GM23338 (cell line): ENCODE data around the gene THY1. TPM values are rescaled to one million over a fixed set of nuclear protein-coding genes. Genes with fewer than 3 reads are reported as not detected.

Source experiments
- ATAC-seq: fragments of 200-7000 bp; cut with Tn5 transposase; 3 replicates; pipeline ENCODE4 v1.9.1; 2020
- DNase-seq: peaks from one replicate; pipeline ENCODE4 v3.0.0-alpha.2; 2015; ENCODE audit warnings: low spot score
- H2AFZ ChIP-seq: fragments of 200-600 bp; sonication (generic); 2 replicates; pipeline ENCODE4 v1.8.0; 2016; ENCODE audit warnings: antibody characterized with exemption, mild to moderate bottlenecking, moderate library complexity
- H3F3A ChIP-seq: fragments of 200-600 bp; sonication (generic); replicated peaks from 2 replicates; pipeline ENCODE4 v1.8.0; 2017; ENCODE audit warnings: antibody characterized with exemption, mixed run types, low read depth
- H3K27ac ChIP-seq: fragments of 200-600 bp; sonication (generic); 2 replicates; pipeline ENCODE4 v1.6.1; 2016; ENCODE audit warnings: low read depth
- H3K27me3 ChIP-seq: fragments of 200-600 bp; sonication (generic); 2 replicates; pipeline ENCODE4 v1.8.0; 2016; ENCODE audit warnings: mild to moderate bottlenecking, mixed run types, moderate library complexity; ENCODE audit not compliant: insufficient read depth
- H3K36me3 ChIP-seq: fragments of 200-600 bp; sonication (generic); 2 replicates; pipeline ENCODE4 v1.8.0; 2016; ENCODE audit warnings: mild to moderate bottlenecking; ENCODE audit not compliant: insufficient read depth
- H3K4me1 ChIP-seq: fragments of 200-600 bp; sonication (generic); 2 replicates; pipeline ENCODE4 v1.8.0; 2016; ENCODE audit warnings: mild to moderate bottlenecking, moderate library complexity; ENCODE audit not compliant: insufficient read depth
- H3K4me2 ChIP-seq: fragments of 200-600 bp; sonication (generic); 2 replicates; pipeline ENCODE4 v1.7.1; 2017; ENCODE audit warnings: mixed run types
- H3K4me3 ChIP-seq: fragments of 200-600 bp; sonication (generic); 2 replicates; pipeline ENCODE4 v1.6.1; 2016; ENCODE audit warnings: mixed run types
- H3K79me2 ChIP-seq: fragments of 200-600 bp; sonication (generic); replicated peaks from 2 replicates; pipeline ENCODE4 v1.8.0; 2017; ENCODE audit warnings: mild to moderate bottlenecking; ENCODE audit not compliant: insufficient read depth
- H3K9me2 ChIP-seq: fragments of 200-600 bp; sonication (generic); 2 replicates; pipeline ENCODE4 v1.8.0; 2017; ENCODE audit not compliant: insufficient read depth
- H4K20me1 ChIP-seq: fragments of 200-600 bp; sonication (generic); replicated peaks from 2 replicates; pipeline ENCODE4 v1.8.0; 2017; ENCODE audit warnings: mild to moderate bottlenecking; ENCODE audit not compliant: insufficient read depth
- H3K27ac Mint-ChIP-seq: 2 replicates; pipeline ENCODE4 v1.8.0; 2020; ENCODE audit warnings: inconsistent platforms, mild to moderate bottlenecking, moderate library complexity, mixed read lengths
- H3K27me3 Mint-ChIP-seq: 3 replicates; pipeline ENCODE4 v1.8.0; 2022; ENCODE audit warnings: low read depth, mild to moderate bottlenecking, moderate library complexity, mixed read lengths, inconsistent platforms; ENCODE audit not compliant: insufficient read depth, poor library complexity
- H3K36me3 Mint-ChIP-seq: 3 replicates; pipeline ENCODE4 v1.8.0; 2021; ENCODE audit warnings: low read depth, mild to moderate bottlenecking, inconsistent platforms, moderate library complexity, mixed read lengths
- H3K4me1 Mint-ChIP-seq: 3 replicates; pipeline ENCODE4 v1.8.0; 2020; ENCODE audit warnings: mild to moderate bottlenecking, inconsistent platforms, mixed read lengths
- H3K4me3 Mint-ChIP-seq: 3 replicates; pipeline ENCODE4 v1.8.0; 2021; ENCODE audit warnings: moderate library complexity, mild to moderate bottlenecking, inconsistent platforms, mixed read lengths
- H3K9me3 Mint-ChIP-seq: 3 replicates; pipeline ENCODE4 v1.8.0; 2020; ENCODE audit warnings: moderate library complexity, mild to moderate bottlenecking, inconsistent platforms, mixed read lengths
- CREB1 ChIP-seq: fragments of 250-450 bp; sonication (Bioruptor Pico); IDR thresholded peaks from 2 replicates; pipeline ENCODE4 v1.5.0; 2020; ENCODE audit warnings: low read depth, mild to moderate bottlenecking, moderate library complexity
- STAT1 ChIP-seq: IDR thresholded peaks from one replicate; pipeline ENCODE4 v1.6.1; 2016; ENCODE audit warnings: antibody characterized with exemption; ENCODE audit not compliant: unreplicated experiment
- polyA plus RNA-seq: library from polyadenylated mRNA; unstranded; fragments of >200 nt; fragmentation: Nextera tagmentation; extraction: Ambion mirVana; gene quantifications from 2 replicates; pipeline ENCODE4 v1.2.1, GENCODE V29; 2016
- total RNA-seq: library from RNA; depleted of rRNA; stranded (reverse); fragments of >200 nt; shearing (Covaris generic); gene quantifications from 2 replicates; pipeline ENCODE4 v1.2.3, GENCODE V29; 2014
- TF ChIP-seq, protein P1 (sequence below): fragments of 250-450 bp; sonication (Bioruptor Pico); IDR thresholded peaks from 2 replicates; pipeline ENCODE4 v1.5.0; 2020; ENCODE audit warnings: mild to moderate bottlenecking, moderate library complexity
- TF ChIP-seq, protein P2 (sequence below): IDR thresholded peaks from one replicate; pipeline ENCODE4 v1.6.1; 2018; ENCODE audit warnings: antibody characterized with exemption; ENCODE audit not compliant: unreplicated experiment

The THY1 gene
- total and polyA plus RNA-seq, 2 experiments from 2014 or later = 490 to 597 TPM

DNA sequence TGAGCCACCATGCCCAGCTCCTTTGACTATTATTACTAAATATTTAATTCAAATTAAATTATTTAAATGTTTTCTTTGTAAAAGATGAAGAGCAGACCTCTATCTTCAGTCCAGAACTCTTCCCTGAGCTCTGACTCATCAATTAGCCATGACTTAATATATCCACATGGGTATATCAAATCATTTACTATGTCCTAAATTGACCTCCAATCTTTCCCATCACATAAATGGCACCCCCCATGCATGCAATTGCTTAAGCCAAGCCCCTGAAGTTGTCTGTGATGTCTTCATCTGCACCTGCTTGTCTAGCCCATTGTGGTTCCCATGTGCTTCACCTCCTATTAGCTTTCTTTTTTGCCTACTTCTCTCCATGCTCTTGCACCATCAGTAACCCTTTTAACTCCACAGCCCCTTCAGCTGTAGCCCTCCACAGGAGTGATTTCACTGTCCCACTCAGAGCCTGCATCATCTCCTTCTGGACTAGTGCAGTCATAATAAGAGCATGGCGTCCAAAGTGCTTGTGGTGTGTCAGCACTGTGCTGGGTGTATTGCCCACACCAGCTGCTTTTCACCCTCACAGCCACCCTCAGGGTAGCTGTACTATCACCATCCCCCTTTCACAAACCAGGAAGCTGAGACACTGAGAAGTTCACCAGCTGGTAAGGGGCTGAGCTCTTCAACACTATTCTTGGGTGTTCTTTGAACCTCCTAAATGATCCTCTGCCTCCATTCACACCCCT lies 11.8 kb upstream of the THY1 start (continued):
- TF ChIP-seq, protein P1, sequence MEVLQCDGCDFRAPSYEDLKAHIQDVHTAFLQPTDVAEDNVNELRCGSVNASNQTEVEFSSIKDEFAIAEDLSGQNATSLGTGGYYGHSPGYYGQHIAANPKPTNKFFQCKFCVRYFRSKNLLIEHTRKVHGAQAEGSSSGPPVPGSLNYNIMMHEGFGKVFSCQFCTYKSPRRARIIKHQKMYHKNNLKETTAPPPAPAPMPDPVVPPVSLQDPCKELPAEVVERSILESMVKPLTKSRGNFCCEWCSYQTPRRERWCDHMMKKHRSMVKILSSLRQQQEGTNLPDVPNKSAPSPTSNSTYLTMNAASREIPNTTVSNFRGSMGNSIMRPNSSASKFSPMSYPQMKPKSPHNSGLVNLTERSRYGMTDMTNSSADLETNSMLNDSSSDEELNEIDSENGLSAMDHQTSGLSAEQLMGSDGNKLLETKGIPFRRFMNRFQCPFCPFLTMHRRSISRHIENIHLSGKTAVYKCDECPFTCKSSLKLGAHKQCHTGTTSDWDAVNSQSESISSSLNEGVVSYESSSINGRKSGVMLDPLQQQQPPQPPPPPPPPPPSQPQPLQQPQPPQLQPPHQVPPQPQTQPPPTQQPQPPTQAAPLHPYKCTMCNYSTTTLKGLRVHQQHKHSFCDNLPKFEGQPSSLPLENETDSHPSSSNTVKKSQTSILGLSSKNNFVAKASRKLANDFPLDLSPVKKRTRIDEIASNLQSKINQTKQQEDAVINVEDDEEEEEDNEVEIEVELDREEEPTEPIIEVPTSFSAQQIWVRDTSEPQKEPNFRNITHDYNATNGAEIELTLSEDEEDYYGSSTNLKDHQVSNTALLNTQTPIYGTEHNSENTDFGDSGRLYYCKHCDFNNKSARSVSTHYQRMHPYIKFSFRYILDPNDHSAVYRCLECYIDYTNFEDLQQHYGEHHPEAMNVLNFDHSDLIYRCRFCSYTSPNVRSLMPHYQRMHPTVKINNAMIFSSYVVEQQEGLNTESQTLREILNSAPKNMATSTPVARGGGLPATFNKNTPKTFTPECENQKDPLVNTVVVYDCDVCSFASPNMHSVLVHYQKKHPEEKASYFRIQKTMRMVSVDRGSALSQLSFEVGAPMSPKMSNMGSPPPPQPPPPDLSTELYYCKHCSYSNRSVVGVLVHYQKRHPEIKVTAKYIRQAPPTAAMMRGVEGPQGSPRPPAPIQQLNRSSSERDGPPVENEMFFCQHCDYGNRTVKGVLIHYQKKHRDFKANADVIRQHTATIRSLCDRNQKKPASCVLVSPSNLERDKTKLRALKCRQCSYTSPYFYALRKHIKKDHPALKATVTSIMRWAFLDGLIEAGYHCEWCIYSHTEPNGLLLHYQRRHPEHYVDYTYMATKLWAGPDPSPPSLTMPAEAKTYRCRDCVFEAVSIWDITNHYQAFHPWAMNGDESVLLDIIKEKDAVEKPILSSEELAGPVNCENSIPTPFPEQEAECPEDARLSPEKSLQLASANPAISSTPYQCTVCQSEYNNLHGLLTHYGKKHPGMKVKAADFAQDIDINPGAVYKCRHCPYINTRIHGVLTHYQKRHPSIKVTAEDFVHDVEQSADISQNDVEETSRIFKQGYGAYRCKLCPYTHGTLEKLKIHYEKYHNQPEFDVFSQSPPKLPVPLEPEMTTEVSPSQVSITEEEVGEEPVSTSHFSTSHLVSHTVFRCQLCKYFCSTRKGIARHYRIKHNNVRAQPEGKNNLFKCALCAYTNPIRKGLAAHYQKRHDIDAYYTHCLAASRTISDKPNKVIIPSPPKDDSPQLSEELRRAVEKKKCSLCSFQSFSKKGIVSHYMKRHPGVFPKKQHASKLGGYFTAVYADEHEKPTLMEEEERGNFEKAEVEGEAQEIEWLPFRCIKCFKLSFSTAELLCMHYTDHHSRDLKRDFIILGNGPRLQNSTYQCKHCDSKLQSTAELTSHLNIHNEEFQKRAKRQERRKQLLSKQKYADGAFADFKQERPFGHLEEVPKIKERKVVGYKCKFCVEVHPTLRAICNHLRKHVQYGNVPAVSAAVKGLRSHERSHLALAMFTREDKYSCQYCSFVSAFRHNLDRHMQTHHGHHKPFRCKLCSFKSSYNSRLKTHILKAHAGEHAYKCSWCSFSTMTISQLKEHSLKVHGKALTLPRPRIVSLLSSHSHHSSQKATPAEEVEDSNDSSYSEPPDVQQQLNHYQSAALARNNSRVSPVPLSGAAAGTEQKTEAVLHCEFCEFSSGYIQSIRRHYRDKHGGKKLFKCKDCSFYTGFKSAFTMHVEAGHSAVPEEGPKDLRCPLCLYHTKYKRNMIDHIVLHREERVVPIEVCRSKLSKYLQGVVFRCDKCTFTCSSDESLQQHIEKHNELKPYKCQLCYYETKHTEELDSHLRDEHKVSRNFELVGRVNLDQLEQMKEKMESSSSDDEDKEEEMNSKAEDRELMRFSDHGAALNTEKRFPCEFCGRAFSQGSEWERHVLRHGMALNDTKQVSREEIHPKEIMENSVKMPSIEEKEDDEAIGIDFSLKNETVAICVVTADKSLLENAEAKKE (CRISPR knock-in tag) = no peak

DNA sequence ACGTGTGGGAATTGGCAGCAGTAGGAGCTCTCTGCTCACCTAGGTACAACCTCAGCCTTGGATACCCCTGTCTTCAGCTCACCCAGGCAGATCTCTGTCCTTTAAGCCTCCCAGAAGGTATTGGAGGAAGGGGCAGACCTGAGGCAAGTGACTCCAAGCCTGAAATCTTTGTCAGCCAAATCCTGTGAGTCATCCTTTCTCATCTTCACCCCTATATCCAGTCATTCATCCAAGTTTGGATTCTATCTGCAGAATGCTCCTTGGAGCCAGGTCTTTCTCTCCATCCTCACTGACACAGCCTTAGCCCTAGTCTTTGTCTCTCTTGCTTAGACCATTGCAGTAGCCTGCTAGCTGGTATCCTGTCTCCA lies 10.4 kb upstream of the THY1 start:
- Mint-ChIP-seq H3K4me1 (peaks cover 31% of the 10 kb centered on the region), H3K9me3 (peaks cover 6% of the 10 kb centered on the region; the same call in 2 of the 3 replicates), H3K27ac (no peak overlapping the region), H3K27me3 (peaks cover 22% of the 10 kb centered on the region), H3K36me3 (peaks cover 5% of the 10 kb centered on the region), H3K4me3 (no peak overlapping the region)
- H3K36me3 ChIP-seq = no peaks in the 10 kb centered on the region
- DNase-seq = no peak
- no peak overlapping the region for H3K4me3 ChIP-seq
- H2AFZ ChIP-seq = peak overlapping the region; percentile 68
- H3K27ac ChIP-seq = no peak overlapping the region
- H3K4me1 ChIP-seq = peaks cover 17% of the 10 kb centered on the region
- ATAC-seq = no peak
- no peaks in the 10 kb centered on the region for H3K79me2 ChIP-seq
- H3K4me2 ChIP-seq = peak overlapping the region; percentile 6; the same call in 1 of the 2 replicates
- no peaks in the 10 kb centered on the region for H4K20me1 ChIP-seq
- no peaks in the 10 kb centered on the region for H3F3A ChIP-seq
- 0 out of 2 replicates have a peak, but pooled peaks cover 3% of the 10 kb centered on the region for H3K27me3 ChIP-seq
- peaks cover 3% of the 10 kb centered on the region; the same call in 1 of the 2 replicates for H3K9me2 ChIP-seq
- TF ChIP-seq CREB1 (CRISPR knock-in tag) (no peak), STAT1 (no peak)
- TF ChIP-seq, protein P1 (CRISPR knock-in tag) = no peak
- TF ChIP-seq, protein P2, sequence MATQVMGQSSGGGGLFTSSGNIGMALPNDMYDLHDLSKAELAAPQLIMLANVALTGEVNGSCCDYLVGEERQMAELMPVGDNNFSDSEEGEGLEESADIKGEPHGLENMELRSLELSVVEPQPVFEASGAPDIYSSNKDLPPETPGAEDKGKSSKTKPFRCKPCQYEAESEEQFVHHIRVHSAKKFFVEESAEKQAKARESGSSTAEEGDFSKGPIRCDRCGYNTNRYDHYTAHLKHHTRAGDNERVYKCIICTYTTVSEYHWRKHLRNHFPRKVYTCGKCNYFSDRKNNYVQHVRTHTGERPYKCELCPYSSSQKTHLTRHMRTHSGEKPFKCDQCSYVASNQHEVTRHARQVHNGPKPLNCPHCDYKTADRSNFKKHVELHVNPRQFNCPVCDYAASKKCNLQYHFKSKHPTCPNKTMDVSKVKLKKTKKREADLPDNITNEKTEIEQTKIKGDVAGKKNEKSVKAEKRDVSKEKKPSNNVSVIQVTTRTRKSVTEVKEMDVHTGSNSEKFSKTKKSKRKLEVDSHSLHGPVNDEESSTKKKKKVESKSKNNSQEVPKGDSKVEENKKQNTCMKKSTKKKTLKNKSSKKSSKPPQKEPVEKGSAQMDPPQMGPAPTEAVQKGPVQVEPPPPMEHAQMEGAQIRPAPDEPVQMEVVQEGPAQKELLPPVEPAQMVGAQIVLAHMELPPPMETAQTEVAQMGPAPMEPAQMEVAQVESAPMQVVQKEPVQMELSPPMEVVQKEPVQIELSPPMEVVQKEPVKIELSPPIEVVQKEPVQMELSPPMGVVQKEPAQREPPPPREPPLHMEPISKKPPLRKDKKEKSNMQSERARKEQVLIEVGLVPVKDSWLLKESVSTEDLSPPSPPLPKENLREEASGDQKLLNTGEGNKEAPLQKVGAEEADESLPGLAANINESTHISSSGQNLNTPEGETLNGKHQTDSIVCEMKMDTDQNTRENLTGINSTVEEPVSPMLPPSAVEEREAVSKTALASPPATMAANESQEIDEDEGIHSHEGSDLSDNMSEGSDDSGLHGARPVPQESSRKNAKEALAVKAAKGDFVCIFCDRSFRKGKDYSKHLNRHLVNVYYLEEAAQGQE = no peak
